Fibroblast of lung (primary cell): ENCODE measurements around the gene BANF2. TPM values are rescaled to one million over a fixed set of nuclear protein-coding genes. Genes with fewer than 3 reads are reported as not detected.

Source experiments
- DNase-seq, 2 donors: peaks; one replicate each; pipeline versions ENCODE4 v3.0.0 to v3.0.0-alpha.2; 2010; ENCODE audit warnings: low read depth in 2 of 2
- H2AFZ ChIP-seq: 2 replicates; pipeline ENCODE4 v1.5.1; 2012; ENCODE audit warnings: low read length, control low read depth, inconsistent platforms
- H3K27ac ChIP-seq: 2 replicates; pipeline ENCODE4 v1.5.1; 2011; ENCODE audit warnings: low read length, control low read depth; ENCODE audit not compliant: insufficient read depth
- H3K27me3 ChIP-seq: 2 replicates; pipeline ENCODE4 v1.5.1; 2011; ENCODE audit warnings: mild to moderate bottlenecking, low read length; ENCODE audit not compliant: control insufficient read depth, insufficient read depth
- H3K36me3 ChIP-seq: 2 replicates; pipeline ENCODE4 v1.5.1; 2011; ENCODE audit warnings: low read length; ENCODE audit not compliant: control insufficient read depth, insufficient read depth
- H3K4me1 ChIP-seq: 2 replicates; pipeline ENCODE4 v1.5.1; 2011; ENCODE audit warnings: low read length; ENCODE audit not compliant: control insufficient read depth, insufficient read depth; ENCODE audit errors: extremely low read depth
- H3K4me2 ChIP-seq: 2 replicates; pipeline ENCODE4 v1.5.1; 2011; ENCODE audit warnings: low read length, control low read depth; ENCODE audit not compliant: insufficient read depth; ENCODE audit errors: extremely low read depth
- H3K4me3 ChIP-seq, 4 experiments: fragments of 200-600 bp in 1 of 4; sonication (generic) in 1 of 4; replicated peaks in 1 of 4; 2 replicates each; pipeline ENCODE4 v1.5.1; 2011 to 2016; ENCODE audit warnings: low read length in 4 of 4, low read depth in 3 of 4, mild to moderate bottlenecking in 3 of 4, control low read depth in 2 of 4, inconsistent platforms in 1 of 4, mixed read lengths in 1 of 4; ENCODE audit not compliant: insufficient read depth in 1 of 4; ENCODE audit errors: control extremely low read depth in 1 of 4
- H3K79me2 ChIP-seq: 2 replicates; pipeline ENCODE4 v1.5.1; 2012; ENCODE audit warnings: mild to moderate bottlenecking, low read length, inconsistent platforms; ENCODE audit not compliant: control insufficient read depth, insufficient read depth
- H3K9ac ChIP-seq: 2 replicates; pipeline ENCODE4 v1.5.1; 2011; ENCODE audit warnings: mild to moderate bottlenecking, low read length, control low read depth; ENCODE audit not compliant: insufficient read depth
- H3K9me3 ChIP-seq: 2 replicates; pipeline ENCODE4 v1.5.1; 2012; ENCODE audit warnings: low read depth, low read length; ENCODE audit not compliant: control insufficient read depth, insufficient read depth
- H4K20me1 ChIP-seq: 2 replicates; pipeline ENCODE4 v1.5.1; 2011; ENCODE audit warnings: low read length; ENCODE audit not compliant: control insufficient read depth, insufficient read depth; ENCODE audit errors: extremely low read depth
- EZH2 ChIP-seq: IDR thresholded peaks from 2 replicates; pipeline ENCODE4 v1.5.1; 2012; ENCODE audit warnings: low read length, control low read depth, mild to moderate bottlenecking; ENCODE audit errors: missing control alignments
- polyA plus RNA-seq, 2 donors: library from polyadenylated mRNA; depleted of rRNA in 1 of 2; stranded (reverse) in 1 of 2; unstranded in 1 of 2; fragments of >200 nt; gene quantifications; 2 replicates each; pipeline ENCODE4 v1.2.1, GENCODE V29; 2011 to 2012; ENCODE audit warnings: missing spikeins in 1 of 2
- total RNA-seq: library from RNA; depleted of rRNA; stranded (reverse); fragments of >200 nt; gene quantifications from 2 replicates; pipeline ENCODE4 v1.2.1, GENCODE V29; 2014
- TF ChIP-seq, protein P1 (sequence below), 2 donors: IDR thresholded peaks in 1 of 2; conservative IDR thresholded peaks in 1 of 2; 1 replicate in 1 of 2; 2 replicates in 1 of 2; pipeline ENCODE4 v1.5.1; 2011 to 2012; ENCODE audit warnings: low read length in 2 of 2, control low read depth in 1 of 2, inconsistent platforms in 1 of 2, low read depth in 1 of 2, mild to moderate bottlenecking in 1 of 2

BANF2 gene
- total and polyA plus RNA-seq, 2 donors (not counting 1 experiment from before 2014, with no cell fraction given) = not detected

GRCh38 chr20:17771206-17772004 lies 71.6 kb downstream of the BANF2 start:
- no peaks in the 10 kb centered on the region for H4K20me1 ChIP-seq
- DNase-seq = no peak
- H3K27ac ChIP-seq = no peak overlapping the region
- no peaks in the 10 kb centered on the region for H3K9me3 ChIP-seq
- no peaks in the 10 kb centered on the region for H3K79me2 ChIP-seq
- no peaks in the 10 kb centered on the region for H3K36me3 ChIP-seq
- no peak overlapping the region for H3K4me2 ChIP-seq
- no peaks in the 10 kb centered on the region for H3K27me3 ChIP-seq
- no peaks in the 10 kb centered on the region for H3K4me1 ChIP-seq
- TF ChIP-seq EZH2 = no peak
- TF ChIP-seq, protein P1, sequence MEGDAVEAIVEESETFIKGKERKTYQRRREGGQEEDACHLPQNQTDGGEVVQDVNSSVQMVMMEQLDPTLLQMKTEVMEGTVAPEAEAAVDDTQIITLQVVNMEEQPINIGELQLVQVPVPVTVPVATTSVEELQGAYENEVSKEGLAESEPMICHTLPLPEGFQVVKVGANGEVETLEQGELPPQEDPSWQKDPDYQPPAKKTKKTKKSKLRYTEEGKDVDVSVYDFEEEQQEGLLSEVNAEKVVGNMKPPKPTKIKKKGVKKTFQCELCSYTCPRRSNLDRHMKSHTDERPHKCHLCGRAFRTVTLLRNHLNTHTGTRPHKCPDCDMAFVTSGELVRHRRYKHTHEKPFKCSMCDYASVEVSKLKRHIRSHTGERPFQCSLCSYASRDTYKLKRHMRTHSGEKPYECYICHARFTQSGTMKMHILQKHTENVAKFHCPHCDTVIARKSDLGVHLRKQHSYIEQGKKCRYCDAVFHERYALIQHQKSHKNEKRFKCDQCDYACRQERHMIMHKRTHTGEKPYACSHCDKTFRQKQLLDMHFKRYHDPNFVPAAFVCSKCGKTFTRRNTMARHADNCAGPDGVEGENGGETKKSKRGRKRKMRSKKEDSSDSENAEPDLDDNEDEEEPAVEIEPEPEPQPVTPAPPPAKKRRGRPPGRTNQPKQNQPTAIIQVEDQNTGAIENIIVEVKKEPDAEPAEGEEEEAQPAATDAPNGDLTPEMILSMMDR (conservative IDR thresholded peaks at IDR 0.05 in 1 of 2, IDR thresholded peaks at IDR 0.05 in 1 of 2; ENCODE audit: low read depth in 1 of 2, low read length in 2 of 2) = no peak
- no peak overlapping the region for H2AFZ ChIP-seq
- no peak overlapping the region for H3K4me3 ChIP-seq
- H3K9ac ChIP-seq = no peak overlapping the region

DNA sequence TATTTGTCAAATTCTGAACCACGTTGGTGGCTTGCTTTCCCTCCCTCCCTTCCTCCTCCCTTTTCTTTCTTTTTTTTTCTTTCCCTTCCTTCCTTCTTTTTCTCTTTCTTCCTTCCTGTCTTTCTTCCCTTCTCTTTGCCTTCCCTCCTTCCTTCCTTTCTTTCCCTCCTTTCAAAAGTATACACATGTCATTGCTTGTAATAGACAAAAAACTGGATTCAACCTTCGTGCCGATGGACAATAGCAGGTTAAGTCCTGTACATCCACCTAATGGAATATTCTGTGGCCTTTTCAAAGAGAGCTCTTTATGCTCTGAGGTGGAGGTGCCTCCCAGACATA lies 72.2 kb downstream of the BANF2 start:
- H3K27me3 ChIP-seq = no peaks in the 10 kb centered on the region
- DNase-seq = no peak
- no peak overlapping the region for H3K27ac ChIP-seq
- H3K9me3 ChIP-seq = no peaks in the 10 kb centered on the region
- no peak overlapping the region for H3K9ac ChIP-seq
- no peak overlapping the region for H3K4me3 ChIP-seq
- TF ChIP-seq EZH2 = no peak
- TF ChIP-seq, protein P1 (conservative IDR thresholded peaks at IDR 0.05 in 1 of 2, IDR thresholded peaks at IDR 0.05 in 1 of 2; ENCODE audit: low read depth in 1 of 2, low read length in 2 of 2) = no peak
- H3K79me2 ChIP-seq = no peaks in the 10 kb centered on the region
- H3K36me3 ChIP-seq = no peaks in the 10 kb centered on the region
- H3K4me2 ChIP-seq = no peak overlapping the region
- H3K4me1 ChIP-seq = no peaks in the 10 kb centered on the region
- H2AFZ ChIP-seq = no peak overlapping the region
- no peaks in the 10 kb centered on the region for H4K20me1 ChIP-seq

DNA sequence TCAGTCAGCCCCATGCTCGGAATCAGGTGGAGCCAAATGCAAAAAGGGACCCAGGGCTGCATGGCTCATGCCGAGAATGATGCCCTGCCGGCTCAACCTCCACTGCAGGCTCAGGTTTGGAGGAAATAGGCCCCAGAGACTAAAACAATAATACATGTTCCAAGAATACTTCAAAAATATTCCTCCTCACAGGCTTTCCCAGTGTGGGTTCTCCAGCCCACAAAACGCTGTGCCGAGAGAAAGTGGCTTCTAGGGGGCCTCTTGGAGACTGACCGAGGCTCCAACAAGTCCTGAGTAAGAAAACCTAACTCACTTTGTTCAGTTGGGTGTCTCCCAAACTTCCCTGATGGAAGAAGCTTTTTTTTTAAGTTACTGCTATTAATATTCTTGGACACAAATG lies 73.9 kb downstream of the BANF2 start:
- H3K27ac ChIP-seq = no peak overlapping the region
- H3K4me2 ChIP-seq = no peak overlapping the region
- H2AFZ ChIP-seq = no peak overlapping the region
- DNase-seq = no peak
- H3K36me3 ChIP-seq = no peaks in the 10 kb centered on the region
- H4K20me1 ChIP-seq = no peaks in the 10 kb centered on the region
- no peak overlapping the region for H3K9ac ChIP-seq
- H3K4me3 ChIP-seq = no peak overlapping the region
- H3K79me2 ChIP-seq = no peaks in the 10 kb centered on the region
- no peaks in the 10 kb centered on the region for H3K9me3 ChIP-seq
- no peaks in the 10 kb centered on the region for H3K4me1 ChIP-seq
- TF ChIP-seq, protein P1 (conservative IDR thresholded peaks at IDR 0.05 in 1 of 2, IDR thresholded peaks at IDR 0.05 in 1 of 2; ENCODE audit: low read depth in 1 of 2, low read length in 2 of 2) = no peak
- TF ChIP-seq EZH2 = no peak
- no peaks in the 10 kb centered on the region for H3K27me3 ChIP-seq
